ENCODE data around the gene SEPTIN11.

GRCh38 chr4:76993787-76994641, 44.5 kb downstream of the SEPTIN11 start:
- TF ChIP-seq POLR2A (IDR thresholded peaks at IDR 0.05) (no peak), POLR2AphosphoS5 (IDR thresholded peaks at IDR 0.05; ENCODE audit: insufficient read depth in 1 of 2, low read depth in 1 of 2) (no peak)
- TF ChIP-seq, protein P1, sequence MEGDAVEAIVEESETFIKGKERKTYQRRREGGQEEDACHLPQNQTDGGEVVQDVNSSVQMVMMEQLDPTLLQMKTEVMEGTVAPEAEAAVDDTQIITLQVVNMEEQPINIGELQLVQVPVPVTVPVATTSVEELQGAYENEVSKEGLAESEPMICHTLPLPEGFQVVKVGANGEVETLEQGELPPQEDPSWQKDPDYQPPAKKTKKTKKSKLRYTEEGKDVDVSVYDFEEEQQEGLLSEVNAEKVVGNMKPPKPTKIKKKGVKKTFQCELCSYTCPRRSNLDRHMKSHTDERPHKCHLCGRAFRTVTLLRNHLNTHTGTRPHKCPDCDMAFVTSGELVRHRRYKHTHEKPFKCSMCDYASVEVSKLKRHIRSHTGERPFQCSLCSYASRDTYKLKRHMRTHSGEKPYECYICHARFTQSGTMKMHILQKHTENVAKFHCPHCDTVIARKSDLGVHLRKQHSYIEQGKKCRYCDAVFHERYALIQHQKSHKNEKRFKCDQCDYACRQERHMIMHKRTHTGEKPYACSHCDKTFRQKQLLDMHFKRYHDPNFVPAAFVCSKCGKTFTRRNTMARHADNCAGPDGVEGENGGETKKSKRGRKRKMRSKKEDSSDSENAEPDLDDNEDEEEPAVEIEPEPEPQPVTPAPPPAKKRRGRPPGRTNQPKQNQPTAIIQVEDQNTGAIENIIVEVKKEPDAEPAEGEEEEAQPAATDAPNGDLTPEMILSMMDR (IDR thresholded peaks at IDR 0.05) = no peak
